Astrocyte of the cerebellum (primary cell): Measurements from ENCODE around the gene ITSN2.
"Not testable (repeated sequence)": the region's sequence is repeated elsewhere in the genome, so short reads cannot be mapped to it uniquely, and the experiment has no call there.

Experiments
- DNase-seq: peaks from one replicate; pipeline ENCODE4 v3.0.0-alpha.2; 2011; ENCODE audit warnings: low read depth
- H3K4me3 ChIP-seq: 2 replicates; pipeline ENCODE4 v1.5.1; 2011; ENCODE audit warnings: mild to moderate bottlenecking, low read depth, low read length, moderate library complexity
- CTCF ChIP-seq: IDR thresholded peaks from 2 replicates; pipeline ENCODE4 v1.5.1; 2012; ENCODE audit warnings: low read length, low read depth, moderate library complexity, mild to moderate bottlenecking; ENCODE audit errors: missing control alignments
- in situ Hi-C: cut with HindIII; loops from 2 replicates; pipeline ENCODE4 v1.10.0; 2017; ENCODE audit warnings: low sequenced_read_pairs

ITSN2 gene

GRCh38 chr2:24203029-24203786 lies 157.1 kb downstream of the ITSN2 start:
- no peak for TF ChIP-seq CTCF
- no peak overlapping the region for H3K4me3 ChIP-seq
- DNase-seq: no peak
- in situ Hi-C loops: no loop called here

GRCh38 chr2:24200799-24201198 lies 159.5 kb downstream of the ITSN2 start:
- in situ Hi-C loops: no loop called here
- no peak for DNase-seq
- no peak for TF ChIP-seq CTCF
- H3K4me3 ChIP-seq: no peak overlapping the region

GRCh38 chr2:24199968-24200590 lies 160.3 kb downstream of the ITSN2 start:
- TF ChIP-seq CTCF: no peak
- in situ Hi-C loops: no loop called here
- no peak overlapping the region for H3K4me3 ChIP-seq
- no peak for DNase-seq

- H3K4me3 ChIP-seq, DNase-seq, in situ Hi-C loops: not testable (repeated sequence)
Measured at GRCh38 chr2:24197213-24197612, 163.1 kb downstream of the ITSN2 start.

GRCh38 chr2:24191848-24192247 lies 168.5 kb downstream of the ITSN2 start:
- no peak for DNase-seq
- in situ Hi-C loops: no loop called here
- TF ChIP-seq CTCF: no peak
- no peak overlapping the region for H3K4me3 ChIP-seq

GRCh38 chr2:24191156-24191555 lies 169.2 kb downstream of the ITSN2 start:
- no peak overlapping the region for H3K4me3 ChIP-seq
- no peak for TF ChIP-seq CTCF
- DNase-seq: no peak
- in situ Hi-C loops: no loop called here

GRCh38 chr2:24190503-24190902 lies 169.8 kb downstream of the ITSN2 start:
- no peak for TF ChIP-seq CTCF
- DNase-seq: no peak
- in situ Hi-C loops: no loop called here
- H3K4me3 ChIP-seq: no peak overlapping the region
